GM18951 (cell line): Measurements from ENCODE around the gene HTR2C.
"Not testable (repeated sequence)": the region's sequence is repeated elsewhere in the genome, so short reads cannot be mapped to it uniquely, and the experiment has no call there.

ENCODE experiments used
- POLR2A ChIP-seq: IDR thresholded peaks from 4 replicates; pipeline ENCODE4 v1.6.1; 2011; ENCODE audit warnings: mild to moderate bottlenecking; ENCODE audit not compliant: insufficient read length, insufficient read depth; ENCODE audit errors: extremely low read depth
- in situ Hi-C: fragments of 300-500 bp; cut with MboI; formaldehyde crosslinking; loops from one replicate; pipeline ENCODE4 v1.12.0; 2022; ENCODE audit warnings: low sequenced_read_pairs, mixed read lengths, inconsistent platforms; ENCODE audit not compliant: unreplicated experiment

Gene HTR2C

DNA sequence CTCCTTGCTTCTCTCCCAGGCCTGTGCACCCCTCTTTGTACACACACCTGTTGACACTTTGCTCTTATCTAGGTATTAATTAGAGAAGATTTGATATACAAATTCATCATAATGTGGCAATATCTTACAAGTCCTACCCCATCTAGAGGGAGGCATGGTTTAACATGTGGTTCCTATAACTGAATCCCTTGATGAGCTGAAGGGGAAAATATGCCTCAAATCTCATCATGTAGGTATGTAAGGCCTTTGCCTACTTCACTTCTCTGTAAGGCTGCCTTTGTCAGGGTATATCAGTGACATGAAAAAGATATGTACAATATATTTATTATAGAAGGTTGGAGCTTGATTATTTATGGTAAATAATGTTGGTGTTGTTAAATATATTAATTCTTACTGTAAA, 31.9 kb downstream of the HTR2C start:
- in situ Hi-C loops: no loop called here
- no peak for TF ChIP-seq POLR2A

DNA sequence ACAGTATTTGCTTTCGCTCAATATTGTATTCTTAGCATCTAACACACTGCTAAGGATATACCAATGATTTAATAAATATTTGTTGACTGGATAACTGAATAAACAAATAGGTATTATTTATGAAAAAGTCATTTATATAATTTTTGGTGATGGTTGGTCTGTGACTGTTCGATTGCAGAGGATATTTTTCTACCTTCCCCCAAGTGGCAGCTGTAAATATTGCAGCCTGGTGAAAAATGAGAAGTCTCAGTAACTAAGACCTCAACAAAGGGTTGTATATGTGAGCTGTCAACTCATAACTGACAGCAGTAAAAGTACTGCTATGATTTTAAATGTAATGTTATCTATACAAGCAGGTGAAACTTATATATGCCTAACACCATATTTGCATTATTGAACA, 36.0 kb downstream of the HTR2C start:
- in situ Hi-C loops: no loop called here
- TF ChIP-seq POLR2A: no peak

DNA sequence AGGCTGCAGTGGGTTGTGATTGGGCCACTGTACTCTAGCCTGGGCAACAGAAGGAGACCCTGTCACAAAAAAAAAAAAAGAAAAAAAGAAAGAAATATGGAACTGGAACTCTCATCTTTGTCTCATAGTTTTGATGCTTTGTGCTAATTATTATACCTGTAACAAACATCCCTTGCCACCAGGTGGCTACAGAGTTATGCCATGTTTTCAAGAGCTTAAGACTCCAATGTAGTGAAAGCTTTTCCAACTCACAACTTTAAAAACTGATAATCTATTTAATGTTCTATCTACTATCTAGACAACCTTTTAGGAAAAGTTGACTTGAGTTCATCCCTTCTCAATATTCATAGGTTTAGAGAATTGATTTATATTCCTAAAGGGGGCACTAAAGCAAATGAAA, 42.4 kb downstream of the HTR2C start:
- in situ Hi-C loops: no loop called here
- no peak for TF ChIP-seq POLR2A

DNA sequence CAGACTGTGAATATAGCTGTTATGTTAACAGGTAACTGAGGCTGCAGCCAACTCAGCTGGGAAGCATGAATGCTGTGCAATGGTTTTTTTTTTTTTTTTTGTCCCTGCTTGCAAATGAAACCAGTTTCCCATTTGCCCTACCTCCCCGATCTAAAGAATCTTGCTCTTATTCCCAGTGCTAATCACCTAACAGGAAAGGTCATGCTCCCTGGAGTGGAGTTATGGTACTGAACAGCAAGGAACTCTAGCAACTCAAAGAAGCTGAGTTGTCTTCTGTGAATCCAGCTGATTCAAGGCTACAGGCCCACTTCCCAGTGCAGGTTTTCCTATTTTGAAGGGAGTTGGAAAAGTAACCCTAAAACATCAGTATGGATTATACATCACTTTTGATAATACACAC, 52.1 kb downstream of the HTR2C start:
- TF ChIP-seq POLR2A: no peak
- in situ Hi-C loops: no loop called here

DNA sequence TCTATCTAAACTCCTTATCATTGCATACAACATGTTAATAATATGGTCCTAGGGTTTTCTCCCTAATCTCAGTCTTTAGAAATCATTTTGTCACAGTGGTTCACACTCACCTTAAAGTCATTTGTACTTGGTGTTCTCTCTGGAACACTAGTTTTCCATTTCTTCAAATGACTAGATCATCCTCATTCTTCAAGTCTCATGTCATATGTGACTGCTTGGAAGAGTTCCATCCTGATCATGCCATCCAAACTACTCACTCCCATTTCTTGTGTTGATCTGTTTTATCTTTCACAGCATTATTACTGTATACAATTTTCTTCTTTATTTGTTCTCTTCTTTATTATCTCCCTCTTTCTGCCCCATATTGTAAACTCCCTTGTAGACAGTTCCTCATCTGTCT, 66.5 kb downstream of the HTR2C start:
- in situ Hi-C loops: no loop called here
- no peak for TF ChIP-seq POLR2A

DNA sequence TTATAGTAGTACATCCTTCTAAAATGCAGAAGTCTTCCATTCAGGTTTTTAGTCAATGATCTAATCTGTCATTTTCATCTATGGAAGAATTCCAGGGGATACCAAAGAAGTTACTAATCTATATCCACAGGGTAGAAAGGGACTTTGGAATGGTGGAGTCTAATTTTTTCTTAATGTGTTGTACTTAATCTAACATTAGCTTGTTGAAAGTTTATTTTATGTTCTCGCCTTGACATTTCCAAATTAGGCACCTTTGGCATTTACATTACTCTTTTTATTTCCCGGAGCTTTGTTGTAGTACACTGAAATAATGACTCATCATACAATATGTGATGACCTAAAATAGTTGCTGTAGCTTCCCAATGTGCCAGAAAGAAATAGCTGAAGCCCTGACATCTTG, 91.5 kb downstream of the HTR2C start:
- in situ Hi-C loops: no loop called here
- no peak for TF ChIP-seq POLR2A

DNA sequence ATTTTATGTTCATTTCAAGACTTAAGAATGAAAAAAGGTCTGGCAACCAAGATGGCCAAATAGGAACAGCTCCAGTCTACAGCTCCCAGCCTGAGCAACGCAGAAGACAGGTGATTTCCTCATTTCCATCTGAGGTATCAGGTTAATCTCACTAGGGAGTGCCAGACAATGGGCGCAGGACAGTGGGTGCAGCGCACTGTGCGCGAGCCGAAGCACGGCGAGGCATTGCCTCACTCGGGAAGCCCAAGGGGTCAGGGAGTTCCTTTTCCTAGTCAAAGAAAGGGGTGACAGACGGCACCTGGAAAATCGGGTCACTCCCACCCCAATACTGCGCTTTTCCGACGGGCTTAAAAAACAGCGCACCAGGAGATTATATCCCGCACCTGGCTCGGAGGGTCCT, 116.6 kb downstream of the HTR2C start:
- in situ Hi-C loops: not testable (repeated sequence)

DNA sequence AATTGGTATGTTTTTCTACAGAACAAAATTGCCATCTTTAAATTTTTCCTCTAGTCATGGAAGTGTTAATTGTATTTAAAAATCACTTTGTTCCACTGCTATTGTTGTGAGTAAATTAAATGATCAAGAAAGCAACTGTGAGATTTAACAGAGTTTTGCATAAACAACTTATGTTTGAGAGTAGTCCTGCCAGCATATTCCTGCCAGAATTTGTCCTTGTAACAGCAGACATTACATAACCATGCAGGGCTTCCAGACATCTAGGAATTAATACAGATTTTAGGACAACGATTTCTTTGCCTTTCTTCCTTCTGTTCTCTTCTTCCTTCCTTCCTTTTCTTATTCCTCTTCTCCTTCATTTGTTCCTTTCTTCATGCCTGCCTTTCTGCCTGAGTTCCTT, 125.5 kb downstream of the HTR2C start:
- in situ Hi-C loops: no loop called here
- no peak for TF ChIP-seq POLR2A

DNA sequence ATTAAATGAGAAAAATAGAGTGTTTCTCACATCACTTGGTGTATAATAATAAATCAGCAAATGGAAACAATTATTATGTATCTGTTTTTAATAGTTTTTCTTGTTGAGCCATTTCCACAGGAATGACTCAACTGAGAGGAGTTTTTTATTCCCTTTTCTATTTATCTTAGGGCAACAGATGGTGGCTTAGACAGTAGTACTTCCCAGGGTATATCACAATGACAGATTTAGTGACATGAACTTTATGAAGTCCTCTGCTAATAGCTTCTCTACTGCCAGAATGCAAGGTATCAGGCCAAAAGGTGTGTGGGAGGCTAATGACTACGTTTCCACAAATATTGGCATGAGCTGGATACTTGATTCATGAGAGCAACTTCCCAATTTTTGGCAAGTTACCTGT, 126.7 kb downstream of the HTR2C start:
- in situ Hi-C loops: no loop called here
- TF ChIP-seq POLR2A: no peak

DNA sequence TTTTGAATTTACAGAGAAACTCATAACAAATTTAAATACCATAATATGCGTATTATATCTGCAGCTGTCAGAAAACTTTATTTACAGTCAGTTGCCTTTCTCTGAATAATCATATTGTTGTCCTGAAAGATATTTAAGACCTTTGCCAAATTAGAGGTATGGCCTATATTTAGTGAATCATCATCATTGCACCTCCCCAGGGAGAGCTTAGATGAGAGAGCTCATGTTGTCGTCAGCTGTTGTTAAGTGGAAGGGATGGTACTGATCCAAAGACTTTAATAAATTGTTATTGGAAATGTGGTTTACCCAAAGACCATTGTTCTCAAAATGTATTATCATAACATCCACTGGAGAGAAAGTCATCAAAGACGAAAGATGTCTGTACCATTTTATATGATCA, 128.6 kb downstream of the HTR2C start:
- in situ Hi-C loops: no loop called here

DNA sequence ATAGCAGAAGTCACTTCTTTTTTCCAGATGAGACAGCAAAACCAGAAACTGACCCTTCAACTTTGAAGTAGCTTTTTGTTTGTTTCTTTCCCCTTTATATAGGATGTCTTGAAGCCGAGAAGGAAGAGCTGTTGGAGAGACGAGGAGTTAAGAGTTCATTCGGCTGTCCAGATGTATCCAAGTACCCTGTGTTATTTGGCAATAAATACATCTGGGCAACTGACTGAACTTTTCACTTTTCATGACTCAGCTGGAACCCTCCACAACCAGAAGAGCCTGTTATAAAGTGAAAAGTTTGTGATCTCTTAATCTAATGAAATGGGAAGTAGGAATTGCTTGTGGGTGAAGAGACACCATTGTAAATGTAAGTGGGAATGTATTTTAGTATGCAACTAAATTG, 131.2 kb downstream of the HTR2C start:
- in situ Hi-C loops: no loop called here
- TF ChIP-seq POLR2A: no peak

More for the DNA sequence above, 128.6 kb downstream of the HTR2C start:
- no peak for TF ChIP-seq POLR2A

DNA sequence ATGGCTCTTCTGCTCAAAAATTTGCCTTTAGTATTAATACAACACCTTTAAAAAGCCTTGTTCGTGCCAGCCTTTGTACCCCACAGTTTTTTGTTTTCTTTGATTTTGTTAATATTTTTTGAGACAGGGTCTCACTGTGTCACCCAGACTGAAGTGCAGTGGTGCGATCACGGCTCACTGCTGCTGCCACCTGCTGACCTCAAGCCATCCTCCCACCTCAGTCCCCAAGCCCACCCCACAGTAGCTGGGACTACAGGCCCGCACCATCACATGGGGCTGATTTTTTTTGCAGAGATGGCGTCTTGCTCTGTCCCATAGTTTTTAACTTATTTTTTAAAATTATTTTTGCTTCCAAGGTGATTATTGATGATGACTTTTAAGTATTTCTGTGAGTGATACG, 134.0 kb downstream of the HTR2C start:
- in situ Hi-C loops: no loop called here
- no peak for TF ChIP-seq POLR2A

DNA sequence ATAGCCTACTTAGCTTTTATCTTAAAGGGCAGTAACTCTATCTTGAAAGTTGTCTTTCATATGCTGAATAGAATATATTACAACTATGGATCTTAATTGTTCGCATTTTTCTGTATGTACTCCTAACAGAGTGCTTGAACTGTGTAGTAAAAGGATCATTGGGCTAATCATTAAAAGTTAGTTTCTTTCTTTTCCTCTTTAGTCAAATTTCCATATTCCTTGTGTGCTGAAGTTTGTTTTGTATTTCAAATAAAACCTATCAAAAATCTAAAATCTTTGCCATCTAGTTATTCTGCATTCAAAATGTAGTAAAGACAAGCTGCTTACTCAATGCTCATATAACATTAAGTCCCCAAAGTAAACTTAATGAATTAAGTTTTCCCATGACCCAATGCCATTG, 182.7 kb downstream of the HTR2C start:
- in situ Hi-C loops: no loop called here
- TF ChIP-seq POLR2A: no peak

DNA sequence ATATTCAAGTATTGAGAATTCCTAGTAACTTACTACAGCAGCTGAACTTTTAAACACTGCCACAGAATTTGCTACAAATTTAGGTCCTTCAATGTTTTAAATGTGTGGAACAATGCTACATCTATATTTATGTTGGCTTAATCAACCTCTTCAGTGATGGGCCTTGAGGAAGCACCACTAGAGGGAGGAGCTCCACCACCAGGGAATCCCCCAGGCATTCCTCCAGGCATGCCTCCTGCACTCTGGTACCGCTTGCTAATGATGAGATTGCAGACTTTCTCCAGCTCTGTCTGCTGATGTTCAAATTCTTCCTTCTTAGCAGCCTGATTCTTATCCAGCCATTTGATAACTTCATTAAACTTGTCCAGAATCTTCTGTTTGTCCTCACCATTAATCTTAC, 190.8 kb downstream of the HTR2C start:
- TF ChIP-seq POLR2A: no peak
- in situ Hi-C loops: no loop called here

DNA sequence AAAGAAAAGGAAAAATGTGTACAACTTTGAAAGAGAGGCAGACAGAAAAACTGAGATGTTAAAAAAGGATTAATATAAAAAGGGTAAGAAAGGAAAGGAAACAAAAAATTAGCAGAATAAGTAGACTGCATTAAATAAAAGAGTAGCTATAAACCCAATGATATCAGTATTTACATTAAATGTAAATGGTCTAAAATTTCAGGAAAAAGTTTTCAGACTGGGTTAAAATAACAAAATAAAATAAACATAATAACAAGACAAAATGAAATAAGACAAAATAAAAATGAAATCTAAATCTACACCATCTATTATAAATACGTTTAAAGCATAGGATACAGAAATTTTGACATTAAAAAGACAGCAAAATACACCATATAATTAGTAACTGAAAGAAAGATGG, 199.0 kb downstream of the HTR2C start:
- in situ Hi-C loops: no loop called here
- no peak for TF ChIP-seq POLR2A

DNA sequence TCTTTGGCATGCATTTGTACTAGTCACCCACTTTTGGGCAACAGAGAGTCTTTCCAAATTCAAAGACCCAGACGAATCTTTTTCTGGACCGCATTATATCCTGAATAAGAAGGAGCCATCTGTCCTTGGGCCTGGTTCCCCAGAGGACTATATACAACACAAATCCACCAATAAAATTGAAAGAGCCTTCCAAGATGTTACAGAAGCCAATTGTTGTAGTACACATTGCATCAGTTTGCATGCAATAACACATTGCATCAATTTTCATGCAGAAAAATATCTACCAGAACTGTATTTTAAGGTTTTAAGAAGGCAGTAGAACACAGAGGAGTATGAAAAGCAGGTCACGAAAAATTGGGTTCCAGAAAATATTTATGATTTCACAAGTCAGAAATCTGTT, 203.2 kb downstream of the HTR2C start:
- TF ChIP-seq POLR2A: no peak
- in situ Hi-C loops: no loop called here

DNA sequence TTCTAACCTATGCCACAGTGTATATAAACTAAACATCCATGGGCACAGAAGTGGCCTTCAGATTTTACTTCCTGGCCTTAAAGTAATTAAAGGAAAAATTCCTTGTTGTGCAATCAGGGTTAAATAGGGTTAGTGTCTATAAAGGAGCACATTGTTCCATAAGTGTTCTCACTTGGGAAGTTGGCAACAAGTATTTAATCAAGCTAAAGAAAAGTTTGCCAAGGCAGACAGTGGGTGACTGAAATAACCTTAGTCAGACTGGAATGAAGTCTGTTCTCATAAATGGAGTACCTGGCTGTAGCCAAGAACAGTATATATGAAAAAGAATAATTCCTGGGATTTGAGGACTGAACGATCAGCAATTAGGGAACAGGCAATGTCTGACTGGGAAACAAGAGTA, 213.6 kb downstream of the HTR2C start:
- no peak for TF ChIP-seq POLR2A
- in situ Hi-C loops: no loop called here
